Parathyroid adenoma (tissue), 2 donors: ENCODE measurements around the gene PABPN1L.

ENCODE experiments used
- H2AFZ ChIP-seq: fragments of 300-600 bp; sonication (generic); one replicate; pipeline ENCODE4 v1.7.0; 2017; ENCODE audit warnings: antibody characterized with exemption, mild to moderate bottlenecking
- H3K27ac ChIP-seq: fragments of 300-600 bp; sonication (generic); one replicate; pipeline ENCODE4 v1.7.0; 2017
- H3K27me3 ChIP-seq: fragments of 300-600 bp; sonication (generic); one replicate; pipeline ENCODE4 v1.7.0; 2017; ENCODE audit warnings: low read length; ENCODE audit not compliant: control insufficient read depth, insufficient read depth
- H3K36me3 ChIP-seq: fragments of 300-600 bp; sonication (generic); one replicate; pipeline ENCODE4 v1.7.0; 2017; ENCODE audit warnings: low read length; ENCODE audit not compliant: control insufficient read depth, insufficient read depth
- H3K4me1 ChIP-seq: fragments of 300-600 bp; sonication (generic); one replicate; pipeline ENCODE4 v1.7.0; 2017; ENCODE audit warnings: control low read depth
- H3K4me2 ChIP-seq: fragments of 300-600 bp; sonication (generic); one replicate; pipeline ENCODE4 v1.7.0; 2017; ENCODE audit warnings: low read length
- H3K4me3 ChIP-seq: fragments of 300-600 bp; sonication (generic); one replicate; pipeline ENCODE4 v1.7.0; 2017; ENCODE audit warnings: low read depth, low read length
- H3K79me2 ChIP-seq: fragments of 300-600 bp; sonication (generic); one replicate; pipeline ENCODE4 v1.7.0; 2017; ENCODE audit warnings: control low read depth
- H3K9ac ChIP-seq: fragments of 300-600 bp; sonication (generic); one replicate; pipeline ENCODE4 v1.7.0; 2017; ENCODE audit warnings: mild to moderate bottlenecking
- H3K9me3 ChIP-seq: fragments of 300-600 bp; sonication (generic); one replicate; pipeline ENCODE4 v1.7.0; 2017; ENCODE audit warnings: low read length; ENCODE audit not compliant: control insufficient read depth
- TF ChIP-seq, protein P1 (sequence below): fragments of 300-600 bp; sonication (generic); IDR thresholded peaks from one replicate; pipeline ENCODE4 v1.7.0; 2017; ENCODE audit warnings: antibody characterized with exemption, mild to moderate bottlenecking
- donor health status: primary hyperparathyroidism.

The PABPN1L gene

DNA sequence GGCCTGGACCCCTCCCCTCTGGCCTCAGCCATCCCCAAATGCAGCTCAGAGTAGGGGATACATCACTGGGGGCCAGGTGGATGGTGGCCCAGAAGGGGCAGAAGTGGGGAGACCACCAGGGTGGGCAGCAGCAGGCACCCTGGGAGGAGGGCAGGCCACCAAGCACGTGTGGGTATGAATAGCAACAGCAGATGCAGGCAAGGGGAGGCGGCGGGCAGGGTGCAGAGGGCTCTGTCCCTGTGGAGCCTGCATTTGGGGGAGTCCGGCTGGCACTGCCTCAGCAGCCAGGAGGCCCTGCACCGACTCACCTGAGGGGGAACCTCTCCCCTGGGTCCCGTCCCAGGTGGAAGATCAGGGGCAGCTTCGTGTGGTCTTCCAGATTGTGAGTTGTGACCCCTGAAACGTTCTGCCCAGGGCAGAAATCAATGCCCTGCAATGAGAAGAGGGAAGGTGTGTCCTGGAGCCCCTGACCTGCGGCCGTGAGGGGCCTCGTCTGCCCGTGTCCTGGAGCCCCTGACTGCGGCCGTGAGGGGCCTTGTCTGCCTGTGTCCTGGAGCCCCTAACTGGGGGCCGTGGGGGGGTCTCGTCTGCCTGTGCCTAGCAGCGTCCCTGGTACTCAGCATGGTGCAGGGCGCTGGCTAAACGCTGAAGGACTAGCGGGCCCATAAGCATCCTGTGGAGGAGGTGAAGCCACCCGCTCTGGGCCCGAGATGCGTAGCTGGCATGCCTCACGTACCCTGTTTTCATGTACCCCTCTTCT is 44.0 kb downstream of the PABPN1L start:
- Histone ChIP-seq H3K27me3 (no peaks in the 10 kb centered on the region), H3K27ac (no peak overlapping the region), H3K9me3 (no peaks in the 10 kb centered on the region), H3K4me1 (no peaks in the 10 kb centered on the region), H2AFZ (no peak overlapping the region), H3K4me3 (no peak overlapping the region), H3K36me3 (no peaks in the 10 kb centered on the region), H3K9ac (no peak overlapping the region), H3K4me2 (no peak overlapping the region), H3K79me2 (no peaks in the 10 kb centered on the region)
- TF ChIP-seq, protein P1, sequence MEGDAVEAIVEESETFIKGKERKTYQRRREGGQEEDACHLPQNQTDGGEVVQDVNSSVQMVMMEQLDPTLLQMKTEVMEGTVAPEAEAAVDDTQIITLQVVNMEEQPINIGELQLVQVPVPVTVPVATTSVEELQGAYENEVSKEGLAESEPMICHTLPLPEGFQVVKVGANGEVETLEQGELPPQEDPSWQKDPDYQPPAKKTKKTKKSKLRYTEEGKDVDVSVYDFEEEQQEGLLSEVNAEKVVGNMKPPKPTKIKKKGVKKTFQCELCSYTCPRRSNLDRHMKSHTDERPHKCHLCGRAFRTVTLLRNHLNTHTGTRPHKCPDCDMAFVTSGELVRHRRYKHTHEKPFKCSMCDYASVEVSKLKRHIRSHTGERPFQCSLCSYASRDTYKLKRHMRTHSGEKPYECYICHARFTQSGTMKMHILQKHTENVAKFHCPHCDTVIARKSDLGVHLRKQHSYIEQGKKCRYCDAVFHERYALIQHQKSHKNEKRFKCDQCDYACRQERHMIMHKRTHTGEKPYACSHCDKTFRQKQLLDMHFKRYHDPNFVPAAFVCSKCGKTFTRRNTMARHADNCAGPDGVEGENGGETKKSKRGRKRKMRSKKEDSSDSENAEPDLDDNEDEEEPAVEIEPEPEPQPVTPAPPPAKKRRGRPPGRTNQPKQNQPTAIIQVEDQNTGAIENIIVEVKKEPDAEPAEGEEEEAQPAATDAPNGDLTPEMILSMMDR: no peak

DNA sequence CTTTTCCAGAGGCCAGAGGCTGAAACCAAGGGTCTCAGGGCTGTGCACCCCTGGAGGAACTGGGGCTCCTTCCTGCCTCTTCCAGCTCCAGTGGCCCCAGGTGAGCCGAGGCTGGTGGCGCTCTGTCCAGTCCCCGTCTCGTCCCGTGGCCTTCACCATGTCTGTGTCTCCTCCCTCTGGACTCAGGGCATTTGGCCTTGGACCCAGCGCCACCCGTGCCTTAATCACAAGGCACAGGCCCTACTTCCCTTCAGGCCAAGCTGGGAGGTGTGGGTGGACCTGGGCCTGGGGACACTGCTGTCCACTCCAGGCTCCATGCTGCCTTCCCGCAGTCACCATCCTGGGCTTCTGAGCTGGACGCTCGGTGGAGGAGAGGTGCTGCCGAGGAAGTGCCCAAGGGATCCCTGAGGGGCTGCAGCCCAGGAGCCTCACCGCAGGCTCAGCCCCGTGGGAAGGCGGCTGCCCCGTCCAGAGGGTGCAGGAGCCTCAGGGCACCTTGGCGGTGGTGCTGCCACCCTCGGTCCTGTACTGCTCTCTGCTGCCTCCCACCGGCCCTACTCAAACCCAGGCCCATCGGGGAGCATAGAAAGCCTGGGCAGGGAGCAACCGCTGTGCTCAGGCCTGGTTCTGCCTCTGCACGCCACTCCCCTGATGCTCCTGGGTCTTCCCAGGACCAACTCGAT is 45.2 kb downstream of the PABPN1L start:
- Histone ChIP-seq H3K9me3 (no peaks in the 10 kb centered on the region), H3K4me2 (no peak overlapping the region), H2AFZ (no peak overlapping the region), H3K79me2 (no peaks in the 10 kb centered on the region), H3K9ac (no peak overlapping the region), H3K4me1 (no peaks in the 10 kb centered on the region), H3K36me3 (no peaks in the 10 kb centered on the region), H3K4me3 (no peak overlapping the region), H3K27me3 (no peaks in the 10 kb centered on the region), H3K27ac (no peak overlapping the region)
- TF ChIP-seq, protein P1: no peak

DNA sequence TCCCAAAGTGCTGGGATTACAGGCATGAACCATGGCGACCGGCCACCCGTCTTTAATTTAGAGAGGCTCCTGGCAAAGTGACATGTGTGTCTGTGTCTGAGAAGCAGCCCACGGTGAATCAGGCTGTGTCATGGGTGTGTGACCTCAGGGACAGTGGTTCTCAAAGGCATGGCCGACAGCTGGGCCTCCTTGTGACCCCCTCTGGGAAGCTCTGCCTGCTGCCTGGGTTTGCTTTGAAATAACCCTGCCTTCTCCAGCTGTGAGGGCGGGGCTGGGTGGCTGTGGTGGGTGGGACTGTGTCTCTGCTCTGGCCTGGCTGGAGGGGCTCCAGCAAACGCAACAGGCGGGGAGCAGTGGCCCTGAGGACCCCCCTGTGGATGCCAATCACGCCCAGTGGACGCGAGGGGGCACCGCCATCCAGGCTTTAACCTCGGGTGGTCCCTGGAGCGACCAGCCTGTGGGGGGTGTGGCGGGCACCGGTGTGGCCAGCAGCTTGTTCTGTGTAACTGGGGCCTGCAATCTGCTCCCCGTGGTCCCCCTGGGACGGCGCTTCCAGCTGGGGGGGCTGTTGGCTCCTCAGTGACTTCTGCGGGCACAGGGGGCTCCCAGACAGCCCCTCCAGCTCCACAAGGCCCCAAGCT is 46.0 kb downstream of the PABPN1L start:
- Histone ChIP-seq H3K4me1 (no peaks in the 10 kb centered on the region), H3K9ac (no peak overlapping the region), H3K27ac (no peak overlapping the region), H3K79me2 (no peaks in the 10 kb centered on the region), H3K4me3 (no peak overlapping the region), H3K9me3 (no peaks in the 10 kb centered on the region), H3K27me3 (no peaks in the 10 kb centered on the region), H3K36me3 (no peaks in the 10 kb centered on the region), H3K4me2 (no peak overlapping the region), H2AFZ (no peak overlapping the region)
- TF ChIP-seq, protein P1: no peak

GRCh38 chr16:88819126-88819525 is 47.3 kb downstream of the PABPN1L start:
- Histone ChIP-seq H3K9ac (no peak overlapping the region), H3K9me3 (no peaks in the 10 kb centered on the region), H3K27me3 (no peaks in the 10 kb centered on the region), H2AFZ (no peak overlapping the region), H3K79me2 (no peaks in the 10 kb centered on the region), H3K4me3 (no peak overlapping the region), H3K36me3 (no peaks in the 10 kb centered on the region), H3K4me2 (no peak overlapping the region), H3K27ac (no peak overlapping the region), H3K4me1 (no peaks in the 10 kb centered on the region)
- TF ChIP-seq, protein P1: no peak
